ENCODE data around the gene WDR46.

The WDR46 gene, protein sequence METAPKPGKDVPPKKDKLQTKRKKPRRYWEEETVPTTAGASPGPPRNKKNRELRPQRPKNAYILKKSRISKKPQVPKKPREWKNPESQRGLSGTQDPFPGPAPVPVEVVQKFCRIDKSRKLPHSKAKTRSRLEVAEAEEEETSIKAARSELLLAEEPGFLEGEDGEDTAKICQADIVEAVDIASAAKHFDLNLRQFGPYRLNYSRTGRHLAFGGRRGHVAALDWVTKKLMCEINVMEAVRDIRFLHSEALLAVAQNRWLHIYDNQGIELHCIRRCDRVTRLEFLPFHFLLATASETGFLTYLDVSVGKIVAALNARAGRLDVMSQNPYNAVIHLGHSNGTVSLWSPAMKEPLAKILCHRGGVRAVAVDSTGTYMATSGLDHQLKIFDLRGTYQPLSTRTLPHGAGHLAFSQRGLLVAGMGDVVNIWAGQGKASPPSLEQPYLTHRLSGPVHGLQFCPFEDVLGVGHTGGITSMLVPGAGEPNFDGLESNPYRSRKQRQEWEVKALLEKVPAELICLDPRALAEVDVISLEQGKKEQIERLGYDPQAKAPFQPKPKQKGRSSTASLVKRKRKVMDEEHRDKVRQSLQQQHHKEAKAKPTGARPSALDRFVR

DNA sequence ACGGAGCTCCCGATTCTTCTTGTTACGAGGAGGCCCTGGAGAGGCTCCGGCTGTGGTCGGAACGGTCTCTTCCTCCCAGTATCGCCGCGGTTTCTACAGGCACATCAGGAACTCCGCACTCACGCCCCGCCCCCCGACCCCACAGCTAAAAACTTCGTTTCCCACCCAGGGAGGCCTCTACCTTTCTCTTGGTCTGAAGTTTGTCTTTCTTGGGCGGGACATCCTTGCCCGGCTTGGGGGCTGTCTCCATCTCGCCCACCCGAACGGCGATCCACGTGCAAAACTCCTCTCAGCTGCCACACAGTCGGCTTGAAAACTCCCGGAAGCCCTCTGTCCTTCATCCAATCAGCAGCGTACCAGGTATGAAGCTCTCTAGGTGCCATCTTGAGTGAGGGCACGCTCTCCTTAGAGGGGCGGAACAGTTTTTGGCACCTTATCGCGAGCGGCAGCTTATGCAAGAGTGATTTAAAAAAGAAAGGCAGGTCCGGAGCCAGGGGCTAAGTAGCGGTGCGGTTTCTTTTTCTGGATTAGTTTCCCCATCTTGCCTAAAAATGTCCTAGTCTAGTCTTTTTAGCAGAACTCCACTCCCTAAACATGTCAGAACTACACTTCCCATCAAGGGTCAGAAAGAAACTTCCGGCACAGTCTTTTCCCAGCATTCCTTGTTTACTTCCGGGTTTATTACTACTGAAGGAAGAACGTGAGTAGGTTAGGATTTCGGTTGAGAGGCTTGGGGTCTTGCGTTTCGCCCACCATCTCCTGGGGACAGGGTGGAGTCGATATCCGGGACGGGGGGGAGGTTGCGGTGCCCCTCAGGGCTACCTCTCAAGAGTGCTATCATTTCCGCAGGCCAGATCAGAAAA lies at the start of gene WDR46, which contains the start of gene PFDN6:
TSS of gene WDR46 (minus strand) at position 319 of the 863 bp plus-strand sequence. CDS start at position 250, 69 bp downstream.
TSS of gene PFDN6 (plus strand) at position 681 of the 863 bp plus-strand sequence. CDS start 256 bp downstream, outside the sequence.
- FAIRE-seq, result no peak
- DNase-seq (ENCODE audit: low spot score), result peak; percentile 74

DNA sequence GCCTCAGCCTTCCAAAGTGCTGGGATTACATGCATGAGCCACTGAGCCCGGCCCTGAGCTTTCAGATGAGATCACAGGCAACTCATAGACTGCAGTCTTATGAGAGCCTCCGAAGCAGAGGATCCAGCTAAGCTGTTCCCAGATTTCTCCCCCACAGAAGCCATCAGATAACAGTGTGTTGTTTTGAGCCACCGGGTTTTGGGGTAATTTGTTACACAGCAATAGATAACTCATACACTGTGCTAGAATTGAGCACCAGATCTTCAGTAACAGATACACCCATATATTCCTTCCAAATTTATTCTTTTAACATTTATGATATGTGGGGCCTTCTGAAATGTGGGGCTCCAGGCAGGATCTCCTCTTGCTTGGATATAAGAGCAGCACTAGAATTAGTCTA lies 47.5 kb upstream of the WDR46 start:
- DNase-seq (ENCODE audit: low spot score) (no peak), FAIRE-seq (no peak)

GRCh38 chr6:33335916-33336315 lies 46.9 kb upstream of the WDR46 start:
- no peak for DNase-seq (ENCODE audit: low spot score)

GRCh38 chr6:33333666-33334065 lies 44.6 kb upstream of the WDR46 start:
- FAIRE-seq, result no peak
- DNase-seq (ENCODE audit: low spot score), result no peak

More at GRCh38 chr6:33335916-33336315, 46.9 kb upstream of the WDR46 start:
- no peak for FAIRE-seq

- FAIRE-seq, result no peak
- DNase-seq (ENCODE audit: low spot score), result no peak
These were observed 41.7 kb upstream of the WDR46 start for GRCh38 chr6:33330736-33331135.

DNA sequence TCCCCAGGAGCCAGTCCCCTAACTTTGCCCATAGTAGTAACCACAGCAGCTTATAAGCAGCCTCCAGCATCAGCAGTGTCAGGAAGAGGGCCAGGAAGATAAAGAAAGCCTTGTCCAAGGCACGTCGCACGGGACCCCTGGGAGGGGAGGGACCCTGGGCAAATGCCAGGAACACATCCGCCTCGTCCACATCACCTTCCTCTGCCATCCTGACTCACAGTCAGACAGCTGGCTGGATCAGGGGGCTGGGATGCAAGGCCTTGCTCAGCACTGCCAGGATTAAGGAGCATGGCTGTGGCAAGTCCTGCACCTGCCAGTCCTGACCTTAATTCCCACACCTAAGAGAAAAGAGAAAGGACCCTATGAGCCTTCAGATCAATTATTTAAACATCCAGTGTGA lies 40.0 kb upstream of the WDR46 start:
- no peak for DNase-seq (ENCODE audit: low spot score)
- FAIRE-seq, result no peak

- FAIRE-seq, result no peak
- DNase-seq (ENCODE audit: low spot score), result no peak
These were observed 35.1 kb upstream of the WDR46 start for GRCh38 chr6:33324125-33324524.

- DNase-seq (ENCODE audit: low spot score) (no peak), FAIRE-seq (no peak)
These were observed 34.5 kb upstream of the WDR46 start for GRCh38 chr6:33323623-33323948.

DNA sequence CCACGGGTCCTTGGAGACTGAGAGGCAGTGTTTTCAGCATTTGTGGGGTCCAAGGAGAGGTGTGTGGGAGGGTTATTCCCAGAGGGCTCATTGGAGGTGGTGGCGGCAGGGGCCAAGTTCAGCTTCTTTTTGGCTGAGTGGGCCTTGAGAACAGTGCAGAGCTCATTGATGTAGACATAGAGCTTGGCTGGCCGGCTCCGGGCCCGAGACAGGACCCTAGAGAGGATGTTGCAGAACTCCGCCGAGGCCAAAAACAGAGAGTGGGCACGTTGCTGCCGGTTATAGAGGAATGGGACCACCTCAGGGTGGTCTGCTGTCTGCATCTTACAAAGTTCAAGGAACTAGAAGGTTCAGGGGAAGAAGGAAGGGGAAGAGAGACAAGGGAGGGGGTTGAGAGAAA lies 32.2 kb upstream of the WDR46 start:
- FAIRE-seq (no peak), DNase-seq (ENCODE audit: low spot score) (no peak)

- FAIRE-seq (no peak), DNase-seq (ENCODE audit: low spot score) (peak; percentile 23)
These were observed 31.5 kb upstream of the WDR46 start for GRCh38 chr6:33320315-33321181.

- no peak for DNase-seq (ENCODE audit: low spot score)
- no peak for FAIRE-seq
These were observed 30.9 kb upstream of the WDR46 start for GRCh38 chr6:33319939-33320314.

- FAIRE-seq (no peak), DNase-seq (ENCODE audit: low spot score) (no peak)
These were observed 29.5 kb upstream of the WDR46 start for GRCh38 chr6:33318426-33319073.

DNA sequence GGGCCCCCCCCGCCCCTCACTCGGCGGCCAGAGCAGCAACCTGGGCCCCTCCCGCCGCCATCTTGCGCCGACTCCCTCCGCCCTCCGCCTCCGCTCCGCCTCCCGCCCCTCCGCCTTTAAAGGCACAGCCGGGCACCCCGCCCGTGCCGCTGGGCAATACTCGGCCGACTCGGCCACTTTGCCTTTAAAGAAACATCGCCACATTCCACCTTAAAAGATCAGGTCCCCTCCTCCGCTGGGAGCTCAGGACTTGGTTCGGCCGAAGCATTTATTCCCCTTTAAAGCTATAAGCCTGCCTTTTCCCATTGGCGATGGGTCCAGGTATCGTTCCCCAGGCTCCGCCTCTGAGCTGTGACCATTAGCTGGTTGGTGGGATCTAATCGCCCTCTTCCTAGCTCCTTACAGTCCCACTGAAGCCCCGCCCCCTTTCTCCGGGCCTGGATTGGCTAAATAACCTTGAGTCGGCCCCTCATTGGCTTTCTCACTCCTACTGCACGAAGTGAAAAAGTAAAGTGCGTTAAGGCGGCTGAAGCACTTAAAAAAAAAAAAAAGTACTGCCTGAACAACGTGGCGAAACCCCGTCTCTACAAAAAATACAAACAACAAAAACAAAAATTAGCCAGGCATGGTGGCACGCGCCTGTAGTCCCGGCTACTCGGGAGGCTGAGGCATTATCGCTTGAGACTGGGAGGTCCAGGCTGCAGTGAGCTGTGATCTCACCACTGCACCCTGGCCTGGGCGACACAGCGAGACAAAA lies 28.8 kb upstream of the WDR46 start, which contains the start of gene ZBTB22:
TSS of gene ZBTB22 (minus strand) at position 76 of the 757 bp plus-strand sequence. CDS start 828 bp downstream, outside the sequence.
- DNase-seq (ENCODE audit: low spot score) (peak; percentile 88), FAIRE-seq (peak; percentile 84)

DNA sequence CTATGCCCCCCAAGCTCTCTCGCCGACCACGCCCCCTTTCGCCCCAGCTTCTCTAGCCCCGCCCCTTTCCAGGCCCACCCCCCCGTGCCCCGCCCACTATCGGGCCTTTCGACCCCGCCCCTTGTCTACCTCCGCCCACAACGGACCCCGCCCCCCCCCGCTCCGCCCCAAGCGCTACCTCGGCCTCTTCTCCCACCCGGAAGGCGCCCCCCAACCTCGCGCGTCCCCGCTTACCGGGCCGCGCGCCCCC lies 28.3 kb upstream of the WDR46 start:
- DNase-seq (ENCODE audit: low spot score) (no peak), FAIRE-seq (no peak)

GRCh38 chr6:33316603-33317418 lies 27.8 kb upstream of the WDR46 start:
- no peak for FAIRE-seq
- no peak for DNase-seq (ENCODE audit: low spot score)

GRCh38 chr6:33315793-33316602 lies 27.0 kb upstream of the WDR46 start:
- FAIRE-seq, result no peak
- DNase-seq (ENCODE audit: low spot score), result no peak

DNA sequence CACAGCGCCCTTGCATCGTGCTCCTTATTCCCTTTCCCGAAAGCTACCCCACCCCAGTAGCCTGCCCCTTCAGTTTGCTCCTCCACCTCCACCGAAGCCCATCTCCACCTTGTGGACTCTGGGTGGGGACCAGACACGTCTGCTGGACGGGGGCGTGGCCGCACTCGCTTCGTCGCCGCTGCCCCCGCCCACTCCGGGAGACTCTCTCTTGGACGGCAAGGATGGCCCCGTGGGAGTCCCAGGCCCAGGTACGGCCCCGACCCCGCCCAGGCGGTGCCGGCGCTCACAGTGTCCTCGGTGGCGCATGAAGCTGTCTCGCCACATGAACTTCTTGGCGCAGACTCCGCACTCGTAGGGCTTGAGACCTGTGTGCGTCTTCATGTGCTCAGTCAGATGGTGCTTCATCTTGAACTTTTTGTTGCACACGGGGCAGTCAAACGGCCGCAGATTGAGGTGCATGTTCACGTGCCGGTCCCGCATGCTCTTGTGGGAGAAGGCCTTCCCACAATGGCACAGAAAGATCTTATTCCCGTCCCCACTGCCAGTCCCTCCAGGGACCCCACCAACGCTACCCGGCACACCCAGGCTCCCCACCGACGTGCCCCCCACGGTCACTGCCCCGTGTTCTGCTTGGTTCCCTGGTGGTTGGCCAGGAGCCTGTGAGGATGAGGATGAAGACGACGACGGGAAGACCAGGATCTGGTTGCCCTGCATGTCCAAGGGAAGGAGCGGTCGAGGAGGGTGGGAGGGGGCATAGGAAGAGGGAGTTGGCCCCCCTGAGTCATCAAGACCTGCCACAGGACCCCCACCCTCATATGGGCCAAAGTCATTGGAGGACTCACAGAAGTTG lies 26.1 kb upstream of the WDR46 start:
- DNase-seq (ENCODE audit: low spot score) (no peak), FAIRE-seq (no peak)
